Stimulated activated CD4-positive, alpha-beta T cell treated with anti-CD3 and anti-CD28 coated beads, Interleukin-2, amount 100 ng/mL, for 24 hours (primary cell): ENCODE results near the gene FNBP1.
"Not testable (repeated sequence)": the region's sequence is repeated elsewhere in the genome, so short reads cannot be mapped to it uniquely, and the experiment has no call there.

Experiments used
- DNase-seq, 2 donors: peaks; one replicate each; pipeline ENCODE4 v3.0.0-alpha.2; 2020

FNBP1 gene

GRCh38 chr9:129910628-129911567, 132.1 kb downstream of the FNBP1 start:
- no peak for DNase-seq

DNA sequence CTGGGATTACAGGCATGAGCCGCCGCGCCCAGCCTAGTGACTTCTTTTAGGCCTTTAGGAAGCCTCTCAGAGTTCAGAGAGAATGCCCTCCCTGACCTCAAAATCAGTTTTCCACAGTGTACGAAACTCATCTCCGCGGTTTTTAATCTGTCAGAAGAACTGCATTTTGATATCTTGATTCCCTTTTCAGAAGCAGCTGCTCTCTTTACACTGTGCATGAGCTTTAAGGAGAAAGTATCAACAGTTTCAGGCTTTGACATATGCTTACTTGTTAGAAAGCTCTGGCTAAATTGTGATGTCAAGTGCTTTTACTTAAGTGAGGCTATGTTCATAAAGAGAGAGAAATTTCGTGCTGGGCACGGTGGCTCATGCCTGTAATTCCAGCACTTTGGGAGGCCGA, 133.1 kb downstream of the FNBP1 start:
- DNase-seq, result no peak

DNA sequence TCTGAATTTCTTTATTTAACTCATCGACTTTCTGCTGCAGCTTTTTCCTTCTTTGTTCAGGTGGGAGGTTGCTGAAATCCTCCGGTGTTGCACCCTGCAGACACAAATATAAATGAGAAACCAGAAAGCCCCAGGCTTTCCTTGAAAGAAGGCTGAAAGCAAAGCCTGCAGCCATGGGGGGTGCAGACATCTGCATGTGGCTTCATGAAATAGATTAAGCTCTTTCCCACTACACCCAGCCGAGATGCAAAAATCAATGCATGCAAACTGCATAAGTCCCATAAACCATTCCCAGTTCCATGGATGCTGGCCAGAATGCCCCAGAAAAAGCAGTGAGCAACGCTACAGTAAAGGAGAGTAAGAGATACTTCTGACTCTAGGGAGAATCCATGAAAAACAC, 134.1 kb downstream of the FNBP1 start:
- no peak for DNase-seq

DNA sequence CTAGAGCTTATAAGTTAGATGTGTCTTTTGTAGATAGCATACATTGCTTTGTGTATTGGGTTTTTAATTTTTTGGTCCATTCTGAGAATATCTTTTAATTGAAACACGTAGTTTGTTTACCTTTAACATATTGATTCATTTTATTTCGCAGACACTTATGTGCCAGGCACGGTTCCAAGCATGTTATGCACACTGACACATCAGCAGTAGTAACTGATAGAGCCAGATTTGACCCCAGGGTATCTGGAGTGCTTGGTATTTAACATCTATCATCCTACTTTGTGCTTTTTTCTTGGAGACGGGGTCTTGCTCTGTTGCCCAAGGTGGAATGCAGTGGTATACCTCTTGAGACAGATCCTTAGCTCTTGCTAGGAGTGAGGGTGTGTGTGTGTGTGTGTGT, 135.8 kb downstream of the FNBP1 start:
- no peak for DNase-seq

DNA sequence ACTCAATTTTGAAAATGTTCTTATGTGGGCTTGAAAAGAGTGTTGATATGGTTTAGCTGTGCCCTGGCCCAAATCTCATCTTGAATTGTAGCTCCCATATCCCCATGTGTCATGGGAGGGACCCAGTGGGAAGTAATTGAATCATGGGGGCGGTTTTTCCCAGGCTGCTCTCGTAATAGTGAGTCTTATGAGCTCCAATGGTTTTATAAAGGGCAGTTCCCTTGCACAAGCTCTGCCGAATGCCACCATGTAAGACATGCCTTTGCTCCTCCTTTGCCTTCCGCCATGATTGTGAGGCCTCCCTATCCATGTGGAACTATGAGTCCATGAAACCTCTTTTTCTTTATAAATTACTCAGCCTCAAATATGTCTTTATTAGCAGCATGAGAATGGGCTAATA, 136.7 kb downstream of the FNBP1 start:
- DNase-seq, result no peak

- DNase-seq, result no peak
These were observed 138.3 kb downstream of the FNBP1 start for GRCh38 chr9:129904734-129905133.

DNA sequence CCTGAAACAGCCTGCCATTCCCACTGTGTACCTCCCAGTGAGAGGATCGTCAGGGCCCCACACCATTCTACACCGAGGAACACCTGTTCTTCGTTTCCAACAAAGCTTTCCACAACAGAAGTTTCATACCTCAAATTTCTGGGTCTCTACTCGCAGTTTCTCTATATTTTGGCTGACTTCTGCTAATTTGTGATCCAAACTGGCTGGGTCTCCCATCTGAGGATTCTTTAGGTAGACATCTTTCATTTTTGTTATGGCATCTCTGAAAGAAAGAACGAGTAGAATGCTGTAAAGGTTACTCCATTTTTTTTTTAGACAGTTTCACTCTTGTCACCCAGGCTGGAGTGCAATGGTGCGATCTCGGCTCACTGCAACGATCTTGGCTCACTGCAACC, 140.3 kb downstream of the FNBP1 start:
- DNase-seq, result no peak

DNA sequence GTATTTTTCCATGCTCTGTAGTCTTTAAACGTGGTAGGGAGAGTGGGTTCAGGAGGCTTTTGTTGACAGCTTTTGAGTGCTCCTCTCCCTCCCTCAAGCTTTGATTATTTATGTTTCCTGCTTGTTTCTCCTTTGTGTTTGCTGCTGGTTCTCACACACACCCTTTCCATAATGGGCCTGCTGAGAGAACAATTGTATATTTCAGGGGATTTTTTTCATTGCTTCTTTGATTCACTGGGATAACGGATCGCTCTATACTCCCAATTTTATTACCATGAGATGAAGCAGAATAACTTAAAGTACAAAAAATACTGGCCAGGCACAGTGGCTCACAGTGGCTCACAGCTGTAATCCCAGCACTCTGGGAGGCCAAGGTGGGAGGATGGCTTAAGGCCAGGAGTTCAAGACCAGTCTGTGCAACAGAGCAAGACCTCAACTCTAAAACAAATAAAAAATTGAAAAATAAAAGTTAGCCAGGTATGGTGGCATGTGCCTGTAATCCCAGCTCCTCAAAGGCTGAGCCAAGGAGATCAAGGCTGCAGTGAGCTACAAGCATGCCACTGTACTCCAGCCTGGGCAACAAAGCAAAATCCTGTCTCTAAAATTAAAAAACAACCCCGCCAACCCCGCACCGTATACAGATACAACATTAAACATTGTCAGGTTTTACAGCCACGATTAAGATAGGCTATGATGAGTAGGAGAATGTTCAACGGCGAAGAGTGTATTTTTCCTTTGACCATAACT, 140.8 kb downstream of the FNBP1 start:
- DNase-seq, result no peak

GRCh38 chr9:129900263-129901027, 142.5 kb downstream of the FNBP1 start:
- DNase-seq, result no peak

GRCh38 chr9:129899620-129900019, 143.4 kb downstream of the FNBP1 start:
- DNase-seq, result no peak

- DNase-seq, result no peak
These were observed 144.8 kb downstream of the FNBP1 start for GRCh38 chr9:129898185-129898584.

DNA sequence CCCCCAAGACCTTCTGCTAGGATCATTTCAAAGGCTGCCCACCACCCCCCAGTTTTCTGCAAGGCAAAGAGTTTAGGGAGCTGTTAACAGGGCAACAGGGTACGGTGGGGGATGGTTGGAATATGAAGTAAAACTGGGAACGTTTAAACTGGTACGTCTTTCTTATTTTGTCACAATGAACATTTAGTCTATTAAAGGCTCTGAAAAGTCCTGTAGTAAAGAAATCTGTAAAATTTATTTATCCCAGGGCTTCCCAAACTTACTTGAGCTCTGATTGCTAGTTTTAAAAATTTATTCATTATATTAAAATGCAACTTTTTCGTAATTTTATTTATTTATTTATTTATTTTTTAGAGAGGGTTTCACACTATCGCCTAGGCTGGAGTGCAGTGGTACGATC, 145.7 kb downstream of the FNBP1 start:
- DNase-seq, result no peak

DNA sequence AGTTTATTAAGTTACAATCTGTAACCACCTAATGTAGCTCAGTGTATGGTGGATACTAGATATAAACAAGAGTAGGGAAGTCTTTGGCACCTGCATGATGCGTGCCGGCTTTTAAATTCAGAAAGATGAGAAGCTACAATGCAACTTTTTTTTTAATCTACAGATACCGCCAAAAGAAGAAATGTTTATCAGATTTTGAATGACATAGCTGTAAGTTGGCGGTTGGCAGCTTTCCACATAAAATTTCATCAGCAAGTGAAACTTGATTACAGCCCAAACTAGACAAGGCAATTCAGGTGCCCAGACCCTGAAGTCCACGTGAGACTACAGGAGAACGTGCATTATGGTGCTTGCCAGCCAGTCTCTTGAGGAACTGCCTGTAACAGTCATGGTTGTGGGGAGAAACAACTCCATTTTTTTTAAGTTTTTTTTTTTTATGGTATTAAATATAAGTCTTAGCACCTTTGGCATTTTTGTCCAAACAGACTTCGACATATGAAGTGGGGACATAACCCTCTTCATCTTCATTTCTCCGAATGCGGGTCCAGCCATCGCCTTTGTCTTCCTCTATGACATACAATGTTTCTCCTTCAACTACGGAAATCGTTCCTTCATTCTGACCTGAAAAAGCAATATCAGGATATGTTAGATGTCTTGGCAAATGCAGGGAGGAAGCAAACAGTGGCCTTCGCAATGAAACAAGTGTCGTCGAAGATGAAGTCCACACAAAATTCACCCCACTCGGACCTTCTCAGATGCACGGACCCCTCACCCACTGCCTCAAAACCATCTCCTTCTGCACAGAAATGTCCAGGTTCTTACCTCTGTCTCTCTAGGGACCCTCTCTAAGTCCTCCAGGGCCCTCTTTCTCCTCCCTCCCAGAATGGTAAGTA, 147.4 kb downstream of the FNBP1 start:
- peak; percentile 27 to 35 for DNase-seq

DNA sequence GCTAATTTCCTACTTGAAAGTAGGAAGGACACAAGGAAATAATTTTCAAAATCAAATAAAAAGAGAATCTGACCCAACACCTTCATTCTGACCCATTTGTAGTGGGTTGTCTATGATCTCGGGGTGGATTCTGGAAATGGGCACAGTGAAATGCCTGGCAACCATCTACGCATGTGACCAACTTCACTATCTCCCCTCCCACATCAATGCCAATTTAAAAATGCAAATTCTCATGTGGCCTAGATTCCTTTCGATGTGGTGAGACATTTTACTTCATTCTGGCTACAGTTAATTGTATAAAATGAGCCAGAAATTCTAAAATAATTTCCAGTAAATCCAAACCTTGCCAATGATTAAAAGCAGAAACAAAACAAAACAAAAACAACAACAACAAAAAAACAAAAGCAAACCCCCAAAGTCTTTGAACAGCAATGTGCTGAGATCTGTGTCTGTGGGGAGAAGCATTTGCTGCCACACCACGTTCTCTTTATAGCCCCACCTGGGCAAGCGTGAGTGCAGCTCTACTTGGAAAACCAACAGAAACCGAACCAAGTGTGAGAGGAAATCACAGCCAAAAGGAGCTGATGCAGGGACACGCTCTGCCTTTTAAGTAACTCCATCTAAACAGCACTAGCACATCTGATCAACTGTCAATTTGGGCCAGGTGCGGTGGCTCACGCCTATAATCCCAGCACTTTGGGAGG, 148.7 kb downstream of the FNBP1 start:
- peak in 1 of 2 donors; percentile 30 for DNase-seq

GRCh38 chr9:129891569-129891968, 151.4 kb downstream of the FNBP1 start:
- no peak for DNase-seq

DNA sequence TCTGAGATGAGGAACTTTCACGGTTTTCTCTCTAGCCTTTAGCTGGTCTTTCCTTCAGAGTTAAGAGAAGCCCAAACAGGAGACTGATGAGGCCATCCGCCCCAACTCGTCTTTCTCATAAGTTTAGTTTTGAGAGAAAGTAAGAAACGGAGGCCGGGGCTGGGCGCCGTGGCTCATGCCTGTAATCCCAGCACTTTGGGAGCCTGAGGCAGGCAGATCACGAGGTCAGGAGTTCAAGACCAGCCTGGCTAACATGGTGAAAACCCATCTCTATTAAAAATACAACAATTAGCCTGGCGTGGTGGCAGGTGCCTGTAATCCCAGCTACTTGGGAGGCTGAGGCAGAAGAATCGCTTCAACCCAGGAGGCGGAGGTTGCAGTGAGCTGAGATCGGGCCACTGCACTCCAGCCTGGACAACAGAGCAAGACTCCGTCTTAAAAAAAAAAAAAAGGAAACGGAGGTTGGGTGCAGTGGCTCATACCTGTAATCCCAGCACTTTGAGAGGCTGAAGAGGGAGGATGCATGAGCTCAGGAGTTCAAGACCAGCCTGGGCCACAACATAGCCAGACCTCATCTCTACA, 152.2 kb downstream of the FNBP1 start:
- not testable (repeated sequence) for DNase-seq

- DNase-seq, result peak; percentile 74 to 82
These were observed 152.9 kb downstream of the FNBP1 start for GRCh38 chr9:129889941-129890717.

- DNase-seq, result peak in 1 of 2 donors; percentile 36
These were observed 153.7 kb downstream of the FNBP1 start for GRCh38 chr9:129889122-129889940.
